H9 (cell line): ENCODE results near the gene PREX1. TPM values are rescaled to one million over a fixed set of nuclear protein-coding genes. Genes with fewer than 3 reads are reported as not detected.

Experiments used
- DNase-seq: peaks from one replicate; pipeline ENCODE4 v3.0.0-alpha.2; 2017
- H2AFZ ChIP-seq: one replicate; pipeline ENCODE4 v1.6.1; 2013; ENCODE audit warnings: mild to moderate bottlenecking, low read length, control low read depth, moderate library complexity
- H2AK5ac ChIP-seq: 2 replicates; pipeline ENCODE4 v1.6.1; 2013; ENCODE audit warnings: low read length, control low read depth, mixed read lengths; ENCODE audit not compliant: insufficient read length
- H2BK120ac ChIP-seq: one replicate; pipeline ENCODE4 v1.6.1; 2013; ENCODE audit warnings: low read depth, mild to moderate bottlenecking, low read length, control low read depth, inconsistent platforms; ENCODE audit not compliant: poor library complexity, severe bottlenecking
- H2BK12ac ChIP-seq: 2 replicates; pipeline ENCODE4 v1.6.1; 2013; ENCODE audit warnings: low read length, control low read depth, mixed read lengths, low read depth; ENCODE audit not compliant: insufficient read length
- H2BK15ac ChIP-seq: 2 replicates; pipeline ENCODE4 v1.6.1; 2013; ENCODE audit warnings: low read depth, low read length, control low read depth
- H2BK20ac ChIP-seq: one replicate; pipeline ENCODE4 v1.6.1; 2013; ENCODE audit warnings: low read depth, mild to moderate bottlenecking, low read length, control low read depth, inconsistent platforms; ENCODE audit not compliant: poor library complexity, severe bottlenecking
- H2BK5ac ChIP-seq: 2 replicates; pipeline ENCODE4 v1.6.1; 2013; ENCODE audit warnings: low read length, control low read depth, mixed read lengths; ENCODE audit not compliant: insufficient read length
- H3K14ac ChIP-seq: 2 replicates; pipeline ENCODE4 v1.6.1; 2013; ENCODE audit warnings: low read length, control low read depth; ENCODE audit not compliant: insufficient read depth
- H3K18ac ChIP-seq: 2 replicates; pipeline ENCODE4 v1.6.1; 2013; ENCODE audit warnings: low read depth, mild to moderate bottlenecking, mixed read lengths, low read length, control low read depth; ENCODE audit not compliant: insufficient read length
- H3K23ac ChIP-seq: 2 replicates; pipeline ENCODE4 v1.6.1; 2013; ENCODE audit warnings: low read length, control low read depth, mixed read lengths, low read depth; ENCODE audit not compliant: insufficient read length
- H3K23me2 ChIP-seq: 2 replicates; pipeline ENCODE4 v1.6.1; 2013; ENCODE audit warnings: low read depth, mild to moderate bottlenecking, mixed read lengths, low read length, control low read depth; ENCODE audit not compliant: insufficient read length, poor library complexity, severe bottlenecking
- H3K27ac ChIP-seq: 2 replicates; pipeline ENCODE4 v1.5.1; 2013; ENCODE audit warnings: low read length, control low read depth, mixed read lengths, low read depth; ENCODE audit not compliant: insufficient read length
- H3K27me3 ChIP-seq: 2 replicates; pipeline ENCODE4 v1.6.1; 2013; ENCODE audit warnings: low read length, control low read depth, inconsistent platforms; ENCODE audit not compliant: insufficient read depth
- H3K4ac ChIP-seq: 2 replicates; pipeline ENCODE4 v1.6.1; 2013; ENCODE audit warnings: low read depth, mild to moderate bottlenecking, control low read depth, inconsistent platforms, low read length, moderate library complexity
- H3K4me1 ChIP-seq: 2 replicates; pipeline ENCODE4 v1.6.1; 2013; ENCODE audit warnings: low read length, control low read depth, inconsistent platforms; ENCODE audit not compliant: insufficient read depth
- H3K4me2 ChIP-seq: 2 replicates; pipeline ENCODE4 v1.6.1; 2013; ENCODE audit warnings: low read length, control low read depth, mixed read lengths; ENCODE audit not compliant: insufficient read length, insufficient read depth
- H3K56ac ChIP-seq: 2 replicates; pipeline ENCODE4 v1.6.1; 2013; ENCODE audit warnings: low read depth, mild to moderate bottlenecking, mixed read lengths, low read length, control low read depth; ENCODE audit not compliant: insufficient read length
- H3K79me1 ChIP-seq: 2 replicates; pipeline ENCODE4 v1.6.1; 2013; ENCODE audit warnings: low read depth, mild to moderate bottlenecking, moderate library complexity, low read length, control low read depth, inconsistent platforms; ENCODE audit not compliant: insufficient read depth, poor library complexity, severe bottlenecking
- H3K79me2 ChIP-seq: 2 replicates; pipeline ENCODE4 v1.6.1; 2013; ENCODE audit warnings: low read length, control low read depth, inconsistent platforms; ENCODE audit not compliant: insufficient read depth
- H3K9ac ChIP-seq: 2 replicates; pipeline ENCODE4 v1.6.1; 2013; ENCODE audit warnings: low read length, control low read depth, mixed read lengths; ENCODE audit not compliant: insufficient read length; ENCODE audit errors: extremely low read depth
- H3K9me3 ChIP-seq: one replicate; pipeline ENCODE4 v1.6.1; 2013; ENCODE audit warnings: low read depth, low read length, inconsistent platforms; ENCODE audit not compliant: control insufficient read depth
- H3T11ph ChIP-seq: one replicate; pipeline ENCODE4 v1.6.1; 2013; ENCODE audit warnings: mild to moderate bottlenecking, low read length, control low read depth, inconsistent platforms
- H4K20me1 ChIP-seq: one replicate; pipeline ENCODE4 v1.6.1; 2013; ENCODE audit not compliant: control insufficient read depth, insufficient read length, insufficient read depth
- H4K5ac ChIP-seq: 2 replicates; pipeline ENCODE4 v1.6.1; 2013; ENCODE audit warnings: low read depth, mild to moderate bottlenecking, mixed read lengths, low read length, control low read depth; ENCODE audit not compliant: insufficient read length
- H4K8ac ChIP-seq: replicated peaks from 2 replicates; pipeline ENCODE4 v1.6.1; 2013; ENCODE audit warnings: low read length, control low read depth, mixed read lengths, low read depth; ENCODE audit not compliant: insufficient read length
- H4K91ac ChIP-seq: 2 replicates; pipeline ENCODE4 v1.6.1; 2013; ENCODE audit warnings: low read depth, mild to moderate bottlenecking, moderate library complexity, mixed read lengths, low read length, control low read depth; ENCODE audit not compliant: insufficient read length
- H3K27ac Mint-ChIP-seq, 3 experiments: 2 replicates in 2 of 3; 3 replicates in 1 of 3; pipeline ENCODE4 v1.8.0; 2020 to 2021; ENCODE audit warnings: mixed read lengths in 3 of 3, mild to moderate bottlenecking in 1 of 3, moderate library complexity in 1 of 3
- H3K27me3 Mint-ChIP-seq: 2 replicates; pipeline ENCODE4 v1.8.0; 2021; ENCODE audit warnings: low read depth, mild to moderate bottlenecking, moderate library complexity, mixed read lengths
- H3K36me3 Mint-ChIP-seq, 3 experiments: 2 replicates in 2 of 3; 3 replicates in 1 of 3; pipeline ENCODE4 v1.8.0; 2020 to 2021; ENCODE audit warnings: low read depth in 3 of 3, mixed read lengths in 3 of 3; ENCODE audit not compliant: insufficient read depth in 1 of 3
- H3K4me1 Mint-ChIP-seq, 2 experiments: 2 replicates each; pipeline ENCODE4 v1.8.0; 2020; ENCODE audit warnings: mixed read lengths in 2 of 2
- H3K4me3 Mint-ChIP-seq, 2 experiments: 2 replicates in 1 of 2; 3 replicates in 1 of 2; pipeline ENCODE4 v1.8.0; 2020 to 2021; ENCODE audit warnings: mild to moderate bottlenecking in 2 of 2, mixed read lengths in 2 of 2, moderate library complexity in 1 of 2
- H3K9me3 Mint-ChIP-seq, 2 experiments: 2 replicates in 1 of 2; 3 replicates in 1 of 2; pipeline ENCODE4 v1.8.0; 2020; ENCODE audit warnings: mild to moderate bottlenecking in 2 of 2, mixed read lengths in 2 of 2, moderate library complexity in 1 of 2
- CTCF ChIP-seq: fragments of 200-600 bp; sonication (generic); conservative IDR thresholded peaks from 3 replicates; pipeline ENCODE4 v1.8.0; 2021; ENCODE audit warnings: antibody characterized with exemption, mild to moderate bottlenecking
- WGBS: extraction: QIAGEN DNeasy Blood & Tissue Kit; methylation state at CpG from one replicate; pipeline ENCODE4 v1.1.7; 2013; ENCODE audit warnings: missing lambda C conversion rate, low lambda C conversion rate, mixed read lengths; ENCODE audit not compliant: insufficient read length; ENCODE audit errors: extremely low coverage; 5-methylcytosine and 5-hydroxymethylcytosine counted together
- total RNA-seq: library from RNA; stranded (reverse); gene quantifications from 2 replicates; pipeline ENCODE4 v1.2.1, GENCODE V29; 2021

PREX1 gene
- total RNA-seq, 1 experiment from 2014 or later: 6.6 TPM

- H3K4ac ChIP-seq: no peak overlapping the region
- no peaks in the 10 kb centered on the region for H3K79me2 ChIP-seq
- Mint-ChIP-seq H3K4me1 (peaks cover 0 to 16% of the 10 kb centered on the region in 2 experiments; a peak in 1 of 4 replicates), H3K9me3 (no peaks in the 10 kb centered on the region; a peak in 1 of 5 replicates), H3K27me3 (no peaks in the 10 kb centered on the region), H3K27ac (no peak overlapping the region), H3K4me3 (no peak overlapping the region), H3K36me3 (no peaks in the 10 kb centered on the region; a peak in 1 of 7 replicates)
- H3K18ac ChIP-seq: no peak overlapping the region
- no peaks in the 10 kb centered on the region for H3K4me1 ChIP-seq
- H4K5ac ChIP-seq: no peak overlapping the region
- H3K9ac ChIP-seq: no peak overlapping the region
- no peak for TF ChIP-seq CTCF
- H2BK12ac ChIP-seq: no peak overlapping the region
- no peak for DNase-seq
- peaks cover 3% of the 10 kb centered on the region for H4K20me1 ChIP-seq
- H3T11ph ChIP-seq: no peak overlapping the region
- no peak overlapping the region for H3K56ac ChIP-seq
- H4K8ac ChIP-seq: no peak overlapping the region
- no peaks in the 10 kb centered on the region for H3K9me3 ChIP-seq
- H3K23me2 ChIP-seq: no peaks in the 10 kb centered on the region
- no CpG with 5 or more reads among the region's 15 CpGs for WGBS
- H4K91ac ChIP-seq: no peak overlapping the region
- H2BK20ac ChIP-seq: no peak overlapping the region
- H3K4me2 ChIP-seq: no peak overlapping the region
- no peak overlapping the region for H2BK120ac ChIP-seq
- H2BK15ac ChIP-seq: no peak overlapping the region
- H3K79me1 ChIP-seq: no peaks in the 10 kb centered on the region
- no peak overlapping the region for H3K14ac ChIP-seq
- no peak overlapping the region for H3K23ac ChIP-seq
- no peak overlapping the region for H2AK5ac ChIP-seq
- H3K27me3 ChIP-seq: no peaks in the 10 kb centered on the region
- no peak overlapping the region for H3K27ac ChIP-seq
- H2AFZ ChIP-seq: no peak overlapping the region
- no peak overlapping the region for H2BK5ac ChIP-seq
Measured at GRCh38 chr20:48623906-48624265, 203.9 kb downstream of the PREX1 start.
